KMS-11 (cell line): ENCODE results near the gene AKAP13.

Experiments used
- H2AFZ ChIP-seq: fragments of 200-600 bp; sonication (generic); 2 replicates; pipeline ENCODE4 v1.6.1; 2016; ENCODE audit warnings: antibody characterized with exemption, mixed run types, low read depth
- H3K27ac ChIP-seq: fragments of 200-600 bp; sonication (generic); 2 replicates; pipeline ENCODE4 v1.6.1; 2016; ENCODE audit warnings: mild to moderate bottlenecking, mixed run types
- H3K27me3 ChIP-seq: fragments of 200-600 bp; sonication (generic); 2 replicates; pipeline ENCODE4 v1.6.1; 2017; ENCODE audit warnings: mild to moderate bottlenecking, low read depth, mixed run types, moderate library complexity; ENCODE audit not compliant: insufficient read depth
- H3K36me3 ChIP-seq: fragments of 200-600 bp; sonication (generic); 2 replicates; pipeline ENCODE4 v1.6.1; 2017; ENCODE audit warnings: mild to moderate bottlenecking, mixed run types; ENCODE audit not compliant: insufficient read depth
- H3K4me1 ChIP-seq: fragments of 200-600 bp; sonication (generic); 2 replicates; pipeline ENCODE4 v1.6.1; 2016; ENCODE audit warnings: mild to moderate bottlenecking, low read depth, mixed run types; ENCODE audit not compliant: poor library complexity, severe bottlenecking
- H3K4me2 ChIP-seq: fragments of 200-600 bp; sonication (generic); 2 replicates; pipeline ENCODE4 v1.7.0; 2016; ENCODE audit warnings: mild to moderate bottlenecking, mixed run types
- H3K4me3 ChIP-seq: fragments of 200-600 bp; sonication (generic); IDR thresholded peaks from 2 replicates; pipeline ENCODE4 v1.6.1; 2017; ENCODE audit warnings: low read depth, low read length, mixed read lengths; ENCODE audit not compliant: insufficient read depth
- H3K79me2 ChIP-seq: fragments of 200-600 bp; sonication (generic); 2 replicates; pipeline ENCODE4 v1.6.1; 2016; ENCODE audit warnings: low read depth, mixed run types; ENCODE audit not compliant: insufficient read depth
- H3K9ac ChIP-seq: fragments of 200-600 bp; sonication (generic); 2 replicates; pipeline ENCODE4 v1.6.1; 2016; ENCODE audit warnings: mild to moderate bottlenecking, mixed run types
- H4K20me1 ChIP-seq: fragments of 200-600 bp; sonication (generic); 2 replicates; pipeline ENCODE4 v1.6.1; 2016; ENCODE audit warnings: mild to moderate bottlenecking, mixed run types; ENCODE audit not compliant: insufficient read depth
- CTCF ChIP-seq: fragments of 200-600 bp; sonication (generic); conservative IDR thresholded peaks from 2 replicates; pipeline ENCODE4 v1.6.1; 2017; ENCODE audit warnings: low read depth, mild to moderate bottlenecking, antibody characterized with exemption, low read length, moderate library complexity, mixed read lengths

The AKAP13 gene

GRCh38 chr15:85758655-85758978, 378.2 kb downstream of the AKAP13 start:
- H3K36me3 ChIP-seq: no peaks in the 10 kb centered on the region

GRCh38 chr15:85759376-85759775, 379.0 kb downstream of the AKAP13 start:
- no peak overlapping the region for H3K4me3 ChIP-seq
- H3K79me2 ChIP-seq: no peaks in the 10 kb centered on the region
- no peaks in the 10 kb centered on the region for H4K20me1 ChIP-seq
- H3K4me2 ChIP-seq: no peak overlapping the region
- no peak overlapping the region for H2AFZ ChIP-seq
- no peaks in the 10 kb centered on the region for H3K4me1 ChIP-seq
- H3K9ac ChIP-seq: no peak overlapping the region
- no peaks in the 10 kb centered on the region for H3K27me3 ChIP-seq
- TF ChIP-seq CTCF: no peak
- H3K36me3 ChIP-seq: no peaks in the 10 kb centered on the region
- H3K27ac ChIP-seq: no peak overlapping the region

More at GRCh38 chr15:85758655-85758978, 378.2 kb downstream of the AKAP13 start:
- Histone ChIP-seq H3K9ac (no peak overlapping the region), H4K20me1 (no peaks in the 10 kb centered on the region), H3K27ac (no peak overlapping the region), H3K79me2 (no peaks in the 10 kb centered on the region), H2AFZ (no peak overlapping the region), H3K27me3 (no peaks in the 10 kb centered on the region), H3K4me3 (no peak overlapping the region), H3K4me2 (no peak overlapping the region), H3K4me1 (no peaks in the 10 kb centered on the region)
- TF ChIP-seq CTCF: no peak

- H4K20me1 ChIP-seq: no peaks in the 10 kb centered on the region
These were observed 379.6 kb downstream of the AKAP13 start for GRCh38 chr15:85760049-85760448.

GRCh38 chr15:85760531-85761371, 380.3 kb downstream of the AKAP13 start:
- Histone ChIP-seq H3K27ac (no peak overlapping the region), H3K4me3 (no peak overlapping the region), H3K4me2 (no peak overlapping the region), H3K9ac (no peak overlapping the region), H3K36me3 (no peaks in the 10 kb centered on the region), H3K27me3 (no peaks in the 10 kb centered on the region), H3K79me2 (no peaks in the 10 kb centered on the region), H2AFZ (no peak overlapping the region), H4K20me1 (no peaks in the 10 kb centered on the region), H3K4me1 (no peaks in the 10 kb centered on the region)
- TF ChIP-seq CTCF: no peak

More at GRCh38 chr15:85760049-85760448, 379.6 kb downstream of the AKAP13 start:
- no peaks in the 10 kb centered on the region for H3K4me1 ChIP-seq
- H3K4me3 ChIP-seq: no peak overlapping the region
- no peak overlapping the region for H3K4me2 ChIP-seq
- H3K36me3 ChIP-seq: no peaks in the 10 kb centered on the region
- no peak overlapping the region for H2AFZ ChIP-seq
- no peaks in the 10 kb centered on the region for H3K27me3 ChIP-seq
- TF ChIP-seq CTCF: no peak
- no peak overlapping the region for H3K9ac ChIP-seq
- H3K79me2 ChIP-seq: no peaks in the 10 kb centered on the region
- no peak overlapping the region for H3K27ac ChIP-seq
